Measurements from ENCODE around the gene FGF14.

Gene FGF14

DNA sequence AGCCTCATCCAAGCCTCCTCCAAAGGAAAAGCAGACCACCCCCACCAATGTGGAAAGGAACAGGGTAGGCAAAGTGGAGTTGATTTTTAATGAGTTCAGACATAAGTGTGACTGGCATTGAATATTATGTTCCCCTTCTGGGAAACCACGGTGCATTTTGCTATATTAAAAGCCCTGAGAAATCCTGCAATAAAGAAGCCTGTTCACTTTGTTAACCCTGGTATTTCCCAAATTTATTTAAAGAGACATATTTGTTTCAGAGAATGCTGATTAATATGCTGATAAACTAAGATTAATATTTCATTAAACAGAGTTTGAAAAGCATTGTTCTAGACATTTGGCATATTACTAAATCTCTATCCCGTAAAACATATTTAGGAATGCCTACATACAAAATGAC is 151.4 kb downstream of the FGF14 start:
- DNase-seq (ENCODE audit: low read depth): no peak

DNA sequence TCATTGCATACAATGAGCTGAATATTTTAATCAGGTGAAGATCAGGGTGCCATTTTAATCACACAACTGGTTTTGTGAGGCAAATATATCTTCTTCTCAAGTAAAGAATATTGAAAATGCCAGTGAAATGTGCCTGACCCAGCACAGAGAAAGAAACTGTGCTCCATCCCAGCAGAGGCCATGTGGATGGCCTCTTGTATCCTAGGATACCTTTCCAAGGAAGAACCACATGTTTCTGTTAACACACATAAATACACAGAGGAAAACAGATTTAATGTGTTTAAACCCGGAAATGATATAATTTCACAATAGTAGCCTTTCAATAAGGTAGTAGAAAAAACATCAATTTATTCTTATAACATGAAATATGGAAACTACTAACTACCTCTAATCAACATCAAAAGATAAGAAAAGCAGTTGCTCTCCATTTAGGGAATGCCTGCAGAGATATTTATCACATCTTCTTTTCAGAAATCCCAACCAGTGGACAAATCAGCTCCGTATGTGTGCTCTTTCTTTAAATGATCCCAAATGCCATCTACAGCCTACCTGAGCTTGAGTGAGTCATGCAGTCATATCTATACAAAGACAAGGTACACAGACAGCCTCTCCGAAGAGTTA is 157.1 kb downstream of the FGF14 start:
- DNase-seq (ENCODE audit: low read depth): no peak

DNA sequence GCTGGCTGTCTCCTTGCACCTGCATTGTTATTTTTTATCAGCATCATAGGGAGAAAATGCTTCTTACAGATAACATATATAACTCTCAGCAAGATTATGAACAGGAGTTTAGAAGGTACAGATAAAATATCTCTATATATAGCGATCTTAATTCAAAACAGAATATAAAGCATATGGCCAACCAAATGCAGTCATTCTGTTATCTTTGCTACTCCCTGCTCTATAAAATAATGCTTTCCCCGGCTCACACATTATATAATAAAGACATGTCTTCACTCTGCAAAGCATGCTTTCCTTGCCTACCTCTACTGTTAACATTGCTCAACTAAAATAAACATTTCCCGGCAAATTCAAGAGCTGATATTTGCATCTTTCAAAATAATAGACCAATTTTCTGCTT is 161.7 kb downstream of the FGF14 start:
- DNase-seq (ENCODE audit: low read depth): no peak

DNA sequence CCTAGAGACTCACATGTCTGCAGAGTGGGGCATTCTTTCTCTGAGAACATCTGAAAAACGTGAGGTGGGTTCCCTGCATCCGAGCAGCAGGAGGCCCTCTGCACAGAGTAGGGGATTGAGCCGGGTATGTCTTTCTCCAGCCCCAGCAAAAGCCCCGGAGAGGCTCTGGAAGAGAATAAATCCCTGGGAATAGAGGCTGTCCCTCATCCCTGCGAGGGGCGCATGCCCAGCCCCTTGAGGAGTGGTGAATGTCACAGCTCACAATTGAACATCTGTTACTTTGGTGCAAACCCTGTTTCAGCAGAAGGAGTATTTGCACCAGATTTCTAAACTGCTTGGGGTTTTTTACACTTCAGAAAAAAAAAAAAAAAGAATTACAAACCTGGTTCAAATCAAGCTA is 164.6 kb downstream of the FGF14 start:
- no peak for DNase-seq (ENCODE audit: low read depth)

DNA sequence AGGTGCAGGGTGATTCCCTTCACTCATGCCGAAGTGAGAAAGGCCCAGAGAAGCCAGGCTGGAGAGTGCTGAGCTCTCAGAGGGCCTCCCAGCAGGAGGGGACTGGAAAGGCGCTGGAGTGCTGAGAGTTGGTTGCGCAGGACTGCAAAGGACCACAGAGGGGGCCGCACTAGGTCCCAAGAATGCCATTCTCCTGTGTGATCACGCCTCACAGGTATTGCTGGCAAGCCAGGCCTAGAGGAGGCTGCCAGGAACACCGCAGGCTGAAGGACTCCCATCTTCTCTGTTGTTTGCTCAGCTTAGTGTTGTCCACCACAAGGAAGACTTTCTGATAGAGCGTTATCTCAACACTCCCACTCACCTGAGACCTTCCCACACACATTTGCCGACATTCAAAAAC is 165.0 kb downstream of the FGF14 start:
- no peak for DNase-seq (ENCODE audit: low read depth)

DNA sequence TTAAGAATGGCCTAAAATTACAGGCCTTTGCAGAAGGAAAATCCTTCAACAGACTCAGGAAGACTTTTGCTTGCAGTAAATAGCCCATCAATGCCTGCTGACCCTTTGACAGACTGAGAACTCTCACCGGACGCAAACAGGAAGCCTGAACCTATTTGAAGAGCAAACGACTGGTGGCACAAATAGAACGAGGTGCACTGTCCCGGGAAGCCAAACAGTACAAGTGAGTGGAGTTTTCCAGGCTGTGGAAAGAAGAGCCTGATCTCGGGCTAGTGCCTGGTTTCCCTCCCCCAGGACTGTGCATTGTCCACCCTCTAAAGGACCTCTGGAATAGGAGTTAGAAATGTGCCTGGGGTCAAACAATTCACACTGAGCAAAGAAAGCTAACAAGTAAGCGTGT is 165.5 kb downstream of the FGF14 start:
- no peak for DNase-seq (ENCODE audit: low read depth)

DNA sequence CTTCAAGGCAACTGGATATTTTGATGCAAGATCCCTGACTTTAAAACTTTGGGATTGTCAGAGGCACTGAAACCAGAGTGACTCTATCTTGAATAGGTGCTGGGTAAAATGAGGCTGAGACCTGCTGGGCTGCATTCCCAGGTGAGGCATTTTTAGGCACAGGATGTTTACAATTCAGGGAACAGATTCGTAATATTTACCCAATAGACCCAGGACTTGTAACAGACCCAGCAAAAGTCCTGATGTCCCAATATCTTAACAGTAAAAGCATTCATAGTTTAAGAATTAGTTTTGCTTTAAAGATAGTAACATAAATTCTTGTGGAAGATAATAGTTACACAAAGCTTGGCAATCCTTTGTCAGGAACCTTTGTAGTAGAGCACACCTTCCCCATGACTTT is 166.2 kb downstream of the FGF14 start:
- DNase-seq (ENCODE audit: low read depth): no peak

DNA sequence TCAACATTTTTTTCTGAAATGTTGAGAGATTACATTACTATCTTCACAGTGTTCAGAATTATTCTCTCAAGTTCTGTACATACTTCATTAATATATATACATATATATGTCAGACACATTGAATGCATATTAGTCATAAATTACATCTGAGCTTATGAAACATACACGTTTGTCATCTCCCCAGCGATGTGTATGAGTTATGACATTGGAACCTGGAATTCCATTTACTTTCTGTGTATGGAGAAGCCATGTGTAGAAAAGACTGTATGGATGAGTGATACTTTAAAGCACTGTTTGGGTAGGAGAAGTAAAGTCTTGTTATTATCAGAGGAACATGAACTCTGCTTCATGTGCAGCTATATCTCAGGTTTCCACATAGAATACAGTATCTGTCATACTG is 167.2 kb downstream of the FGF14 start:
- no peak for DNase-seq (ENCODE audit: low read depth)

DNA sequence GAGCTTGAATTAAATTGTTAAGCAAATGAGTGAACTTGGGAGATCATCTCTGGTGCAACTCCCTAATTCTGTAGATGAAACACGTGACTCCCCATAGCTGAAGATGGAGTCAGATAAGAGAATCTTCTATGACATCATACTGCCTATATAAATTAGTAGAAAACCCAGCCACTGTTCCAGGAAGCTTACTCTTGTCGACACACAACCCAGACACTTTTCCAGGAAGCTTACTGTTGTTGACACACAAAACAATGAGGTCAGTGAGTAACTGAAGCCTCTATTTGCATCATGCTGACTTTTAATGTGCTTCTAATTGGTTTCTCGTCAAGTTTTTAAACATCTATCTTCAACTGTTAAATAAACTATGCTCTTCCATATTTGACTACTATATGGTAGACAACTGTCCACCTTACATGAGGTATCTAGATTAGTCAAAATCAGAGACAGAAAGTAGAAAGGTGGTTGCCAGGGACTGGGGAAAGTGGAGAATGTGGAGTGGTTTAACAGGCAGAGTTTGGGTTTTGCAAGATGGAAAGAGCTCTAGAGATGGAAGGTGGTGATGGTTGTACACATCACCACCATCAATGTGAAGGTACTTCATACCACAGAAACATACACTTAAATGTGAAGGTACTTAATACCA is 168.2 kb downstream of the FGF14 start:
- no peak for DNase-seq (ENCODE audit: low read depth)

DNA sequence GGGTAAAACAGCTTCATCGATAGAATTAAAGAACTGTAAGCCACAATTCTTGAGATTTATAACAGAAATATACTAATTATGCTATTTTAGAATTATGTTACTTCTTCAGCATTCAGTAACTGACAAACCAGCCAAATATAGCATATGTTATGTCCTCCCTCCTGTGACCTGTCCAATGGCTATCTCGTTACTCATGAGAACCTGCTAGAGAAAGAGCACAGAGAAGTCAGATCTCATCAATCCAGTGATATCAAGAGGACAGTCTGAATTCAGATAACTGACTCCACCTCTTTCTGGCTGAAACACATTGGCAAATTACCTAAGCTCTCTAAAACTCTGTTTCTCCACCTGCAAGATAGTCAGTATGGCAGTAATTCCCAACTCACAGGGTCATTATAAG is 170.4 kb downstream of the FGF14 start:
- DNase-seq (ENCODE audit: low read depth): no peak

DNA sequence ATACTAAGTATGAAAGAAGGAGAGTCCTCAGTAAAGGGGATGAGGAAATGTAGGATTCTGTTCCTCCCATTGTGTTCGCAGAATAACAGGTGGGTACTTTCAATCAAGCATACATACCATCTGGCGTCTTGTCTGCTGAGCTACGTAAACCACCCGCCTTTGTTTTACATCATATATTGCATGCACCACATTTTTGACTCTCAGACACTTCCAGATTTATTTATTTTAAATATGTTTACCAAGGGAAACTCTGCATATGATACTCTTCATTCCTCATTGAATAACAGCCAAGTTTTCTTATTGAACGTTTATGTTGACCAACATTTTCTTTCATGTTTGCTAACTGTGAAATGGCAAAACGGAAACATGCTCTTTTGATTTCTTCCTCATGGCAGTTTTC is 174.1 kb downstream of the FGF14 start:
- DNase-seq (ENCODE audit: low read depth): no peak

DNA sequence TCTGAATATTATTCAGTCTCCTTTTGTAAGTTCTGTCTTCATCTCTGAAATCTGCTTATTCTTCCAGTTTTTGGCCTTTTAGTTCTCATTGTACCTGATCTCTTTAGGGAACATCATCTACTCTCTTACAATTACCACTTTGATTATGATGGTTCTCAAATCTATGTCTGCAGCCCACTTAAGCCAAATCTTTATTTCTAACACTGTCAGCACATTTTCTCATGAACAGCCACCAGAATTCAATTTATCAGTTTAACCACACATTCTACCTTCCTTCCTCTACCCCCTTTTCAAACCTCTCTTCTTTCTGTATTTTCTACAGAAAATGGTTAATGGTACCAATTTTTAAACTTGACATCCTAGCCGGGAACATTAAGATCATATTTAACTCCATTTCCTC is 175.3 kb downstream of the FGF14 start:
- no peak for DNase-seq (ENCODE audit: low read depth)

DNA sequence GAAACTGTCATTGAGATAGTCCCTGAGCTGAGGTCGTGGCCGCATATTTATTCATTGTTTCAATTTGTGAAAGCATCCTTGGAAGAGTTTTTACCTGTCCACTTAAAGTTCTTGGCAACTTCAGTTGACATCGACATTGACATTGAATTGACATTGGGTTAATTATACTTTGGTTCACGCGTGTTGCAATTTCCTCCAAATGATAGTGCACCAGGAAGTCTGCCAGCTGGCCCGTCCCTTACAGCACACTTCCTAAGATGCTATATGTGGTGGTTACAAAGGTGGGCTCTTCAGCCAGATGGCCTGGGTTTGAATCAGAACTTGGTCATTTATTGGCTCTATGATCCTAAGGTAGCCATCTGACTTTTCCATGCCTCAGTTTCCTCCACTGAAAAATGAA is 176.0 kb downstream of the FGF14 start:
- no peak for DNase-seq (ENCODE audit: low read depth)

DNA sequence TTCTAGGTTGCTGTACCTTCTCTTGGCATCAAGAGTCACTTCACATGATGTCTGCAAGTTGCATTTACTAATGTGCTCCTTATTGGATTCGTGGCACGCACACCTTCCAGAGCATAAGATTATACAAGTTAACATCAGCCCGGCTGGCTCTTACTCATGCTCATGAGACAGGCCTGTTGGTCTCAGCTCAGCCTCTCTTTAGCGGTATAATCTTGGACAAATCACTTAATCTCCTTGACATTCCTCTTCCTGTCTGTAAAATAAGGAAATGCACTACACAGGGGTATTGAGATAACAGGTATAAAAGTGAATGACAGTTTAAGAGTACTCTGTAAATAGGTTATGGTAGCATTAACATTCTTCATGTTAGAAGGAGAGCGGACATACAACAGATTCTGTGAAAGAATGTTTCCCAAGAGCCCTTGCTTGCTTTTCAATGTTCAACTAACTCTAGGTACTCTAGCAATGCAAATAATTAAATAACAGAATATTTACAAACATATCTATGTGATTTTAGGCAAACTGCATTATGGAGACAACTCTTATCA is 181.1 kb downstream of the FGF14 start:
- no peak for DNase-seq (ENCODE audit: low read depth)

DNA sequence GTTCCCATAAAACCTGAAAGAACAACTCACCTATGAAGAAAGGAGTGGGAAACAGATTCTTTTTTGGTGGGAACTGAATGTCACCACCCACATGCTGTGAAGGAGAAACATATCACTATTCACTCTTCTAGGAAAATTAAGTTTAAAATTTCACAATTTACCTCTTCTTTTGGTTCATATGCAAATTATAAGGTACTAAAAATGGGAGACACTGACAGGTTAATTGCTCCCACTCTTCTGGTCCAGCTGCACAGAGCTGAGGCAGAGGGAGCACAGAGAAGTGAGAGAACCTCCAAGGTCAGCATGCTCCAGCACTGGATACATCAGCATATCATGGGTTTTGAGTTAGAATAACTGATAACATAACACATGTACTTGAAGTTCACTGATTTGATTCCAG is 186.9 kb downstream of the FGF14 start:
- no peak for DNase-seq (ENCODE audit: low read depth)

DNA sequence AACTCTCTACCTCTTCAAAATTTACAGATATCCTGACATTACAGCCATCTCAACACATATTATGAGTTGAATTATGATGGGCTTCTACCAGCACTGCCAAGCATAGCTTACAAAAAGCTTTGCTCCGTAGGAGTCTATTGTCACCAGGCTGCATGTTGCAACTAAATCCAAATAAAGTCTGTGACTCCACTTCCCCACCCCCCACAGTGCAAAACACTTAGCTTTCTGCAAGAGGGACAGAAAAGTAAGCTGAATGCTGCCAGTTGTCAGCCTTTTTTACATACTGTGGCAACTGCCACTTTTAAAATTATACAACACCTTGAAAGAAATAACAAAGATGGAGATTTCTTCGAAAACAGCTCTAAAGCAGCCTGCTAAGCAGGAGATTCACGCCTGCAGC is 189.1 kb downstream of the FGF14 start:
- DNase-seq (ENCODE audit: low read depth): no peak

DNA sequence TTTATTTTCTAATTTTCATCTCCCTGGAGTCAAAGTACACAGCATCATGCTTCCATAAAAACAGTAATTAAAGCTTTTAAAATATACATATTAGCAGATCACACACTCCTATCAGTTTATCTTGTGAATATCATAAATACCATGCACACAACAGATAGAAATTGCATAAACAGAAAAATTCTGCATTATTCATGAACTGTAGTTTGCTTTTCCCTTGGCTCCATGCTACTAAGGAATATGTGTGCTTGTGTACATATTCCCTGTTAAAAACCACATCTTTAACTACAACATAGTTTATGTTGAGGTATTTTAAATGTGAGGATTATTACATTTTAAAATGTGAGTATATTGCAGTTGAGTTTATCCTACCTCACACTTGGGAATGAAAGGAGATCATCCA is 193.5 kb downstream of the FGF14 start:
- no peak for DNase-seq (ENCODE audit: low read depth)

DNA sequence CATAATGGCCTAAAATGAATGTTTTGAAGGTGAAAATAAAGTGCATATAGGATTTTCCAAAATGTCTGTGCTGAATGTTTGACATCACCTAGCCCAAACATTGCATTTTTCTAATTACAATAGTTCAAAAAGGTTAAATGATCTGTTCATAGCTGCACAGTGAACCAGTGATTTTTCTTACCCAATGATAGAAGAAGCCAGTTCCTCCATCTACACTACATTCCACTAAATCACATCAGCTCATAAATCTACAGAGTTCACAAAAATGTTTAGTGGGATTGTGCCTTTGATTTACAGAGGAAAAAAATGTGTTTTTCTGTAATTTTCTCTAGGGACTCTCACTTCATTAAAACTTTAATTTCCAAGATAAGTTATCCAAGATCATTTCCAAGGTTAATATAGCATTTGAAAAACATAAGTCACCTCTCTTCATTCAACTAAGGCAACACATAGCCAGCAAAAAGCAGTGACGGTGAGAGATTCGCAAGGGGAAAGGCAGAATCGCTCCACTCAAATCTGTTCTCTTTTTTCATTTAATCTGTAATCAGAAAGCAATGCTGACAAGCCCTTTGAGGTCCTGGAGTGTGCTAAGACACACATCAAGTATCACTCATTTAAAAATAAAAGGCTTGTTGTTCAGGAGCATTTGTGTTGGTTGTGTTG is 194.0 kb downstream of the FGF14 start:
- DNase-seq (ENCODE audit: low read depth): no peak

DNA sequence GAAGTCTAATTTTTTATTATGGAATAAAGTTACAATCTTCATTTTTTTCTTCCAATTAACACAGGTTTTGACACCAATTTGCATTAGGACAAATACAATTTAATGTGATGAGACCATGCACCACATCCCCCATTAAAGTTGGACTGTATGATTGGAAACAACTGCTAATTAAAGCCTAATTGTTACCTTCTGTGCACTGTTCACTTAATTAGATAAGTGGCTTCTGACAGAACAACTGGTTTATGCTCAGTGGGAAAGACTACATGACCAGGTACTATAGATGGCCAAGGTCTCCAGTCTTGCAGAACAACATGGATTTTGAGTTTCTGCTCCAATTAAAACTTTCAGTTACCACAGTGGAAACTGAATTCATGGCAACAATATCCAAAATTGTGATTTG is 198.1 kb downstream of the FGF14 start:
- no peak for DNase-seq (ENCODE audit: low read depth)

DNA sequence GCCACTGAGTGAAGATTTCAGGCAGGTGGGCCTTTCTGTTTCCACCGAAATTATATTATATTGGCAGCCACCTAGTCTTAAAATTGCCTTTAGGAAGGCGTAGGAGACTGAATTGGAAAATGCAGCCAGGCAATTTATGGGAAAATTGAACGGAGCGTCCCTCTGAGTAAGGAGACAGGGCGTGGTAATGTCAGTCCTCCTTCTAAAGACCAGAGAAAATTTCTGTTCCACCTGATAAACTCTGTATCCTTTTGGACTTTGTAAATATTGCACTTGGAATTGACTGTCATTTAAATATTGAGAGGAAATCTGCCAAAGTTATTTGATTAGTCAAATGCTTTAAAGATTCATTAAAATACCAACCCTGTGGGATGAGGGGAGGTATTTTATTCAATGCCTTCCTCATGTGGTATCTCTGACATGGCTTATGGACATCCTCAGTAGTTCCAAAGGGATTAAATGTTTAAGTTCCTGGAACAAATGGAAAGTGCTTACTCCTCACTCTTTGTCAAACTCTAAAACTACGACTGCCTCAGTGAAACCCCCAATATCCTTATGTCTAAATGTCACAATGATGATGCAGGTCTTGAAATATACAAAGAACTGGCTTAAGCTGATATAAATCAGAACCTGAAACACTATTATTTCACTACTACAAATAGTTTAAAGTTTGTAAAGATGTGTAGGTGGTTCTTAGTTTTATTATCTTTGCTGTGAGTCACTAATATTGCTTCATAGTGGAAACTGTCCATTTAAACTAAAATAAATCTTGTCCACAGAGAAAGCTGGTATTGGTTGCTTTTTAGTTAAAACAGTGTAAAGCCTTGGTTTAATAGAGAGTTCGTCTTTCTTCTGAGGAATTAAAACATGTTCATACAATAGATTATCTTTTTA is 203.2 kb downstream of the FGF14 start:
- no peak for DNase-seq (ENCODE audit: low read depth)

DNA sequence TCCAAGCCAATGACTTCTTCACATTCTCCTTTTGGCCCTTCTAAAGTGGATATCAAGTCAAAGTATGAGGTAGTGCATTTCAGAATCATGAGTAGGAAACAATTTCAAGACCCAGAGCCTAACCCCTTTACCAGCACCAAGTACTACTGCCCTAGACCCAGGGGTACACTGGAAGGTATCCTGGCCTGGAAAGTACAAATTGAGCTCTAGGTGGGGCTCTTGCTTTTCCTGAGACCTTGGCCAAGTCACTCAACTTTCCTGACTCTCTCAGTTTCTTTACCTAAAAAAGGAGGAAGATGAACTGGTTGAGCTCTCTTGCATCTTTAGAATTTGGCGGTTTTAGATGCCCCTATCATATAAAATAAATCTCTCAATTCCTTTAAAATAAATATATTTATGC is 204.7 kb downstream of the FGF14 start:
- DNase-seq (ENCODE audit: low read depth): no peak

Data from activated T-cell treated with anti-CD3 and anti-CD28 coated beads for 24 hours (primary cell).